NCI-H1694 treated with DMSO at 0.1 percent for 48 hours (cell line): ENCODE measurements around the gene DENND1A.

Source experiments
- DNase-seq: peaks from one replicate; lab custom pipeline; 2025; lab: John Stamatoyannopoulos, UW

The DENND1A gene

DNA sequence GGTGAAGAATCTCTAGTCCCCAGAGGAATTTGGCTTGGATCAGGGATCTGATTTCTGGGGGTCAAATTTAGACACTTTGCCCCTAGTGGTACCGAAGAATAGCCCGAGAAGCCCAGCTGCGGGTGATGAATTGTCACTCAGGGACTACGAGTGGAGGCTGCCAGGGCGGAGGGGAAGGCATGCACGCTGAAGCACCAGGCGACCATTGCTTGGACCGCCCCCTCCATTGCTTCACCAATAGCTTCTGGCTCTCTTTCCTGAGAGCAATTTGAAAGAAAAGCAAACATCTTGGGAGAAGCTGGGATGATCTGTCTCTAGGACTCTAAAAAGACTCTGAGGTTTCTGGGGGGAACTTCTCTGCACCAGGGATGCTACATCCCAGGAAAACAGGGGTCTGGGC is 436.3 kb downstream of the DENND1A start:
- no peak for DNase-seq

DNA sequence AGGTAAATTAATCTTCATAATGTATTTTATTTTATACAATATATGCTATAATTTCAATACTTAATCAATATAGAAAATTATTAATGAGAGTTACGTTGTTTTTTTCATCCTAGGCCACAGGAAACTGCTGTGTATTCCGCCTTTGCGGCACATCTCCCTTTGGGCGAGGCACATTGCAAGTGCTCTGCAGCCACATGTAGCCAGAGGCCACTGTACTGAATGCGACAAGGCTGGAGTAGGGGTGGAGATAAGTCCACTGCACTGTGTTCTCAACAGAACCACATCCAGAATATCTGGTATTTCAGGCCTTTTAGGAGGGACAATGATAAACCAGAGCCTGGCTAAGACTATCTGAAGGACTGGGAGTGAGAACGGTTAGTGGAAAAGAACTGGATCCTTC is 439.2 kb downstream of the DENND1A start:
- DNase-seq = no peak

DNA sequence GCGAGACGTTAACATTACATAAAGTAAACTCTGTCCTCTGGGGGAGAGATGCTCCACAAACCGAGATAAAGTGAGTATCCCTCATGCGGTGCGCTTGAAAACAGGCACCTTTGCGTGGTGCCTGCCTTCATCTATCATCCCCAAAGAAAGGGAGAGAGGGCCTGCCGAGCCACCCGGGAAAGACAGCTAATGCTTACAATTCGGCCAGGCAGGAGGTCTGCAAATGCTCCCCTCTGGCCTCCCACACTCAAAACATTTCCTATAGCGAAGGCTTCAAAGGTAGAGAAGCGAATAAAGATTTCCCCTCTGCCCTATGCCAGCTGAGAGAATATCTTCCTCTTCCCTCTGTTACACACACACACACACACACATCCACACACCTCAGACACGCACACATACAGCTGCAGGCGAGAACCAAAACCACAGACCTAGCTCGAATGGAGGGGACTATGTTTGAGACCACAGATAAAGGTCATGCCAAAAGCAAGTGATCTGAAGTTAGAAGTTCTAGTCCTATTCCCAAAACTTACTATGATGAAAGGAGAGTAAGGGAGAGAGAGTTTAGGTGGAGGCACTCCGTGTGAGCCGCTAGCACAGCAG is 441.1 kb downstream of the DENND1A start:
- DNase-seq = no peak

DNA sequence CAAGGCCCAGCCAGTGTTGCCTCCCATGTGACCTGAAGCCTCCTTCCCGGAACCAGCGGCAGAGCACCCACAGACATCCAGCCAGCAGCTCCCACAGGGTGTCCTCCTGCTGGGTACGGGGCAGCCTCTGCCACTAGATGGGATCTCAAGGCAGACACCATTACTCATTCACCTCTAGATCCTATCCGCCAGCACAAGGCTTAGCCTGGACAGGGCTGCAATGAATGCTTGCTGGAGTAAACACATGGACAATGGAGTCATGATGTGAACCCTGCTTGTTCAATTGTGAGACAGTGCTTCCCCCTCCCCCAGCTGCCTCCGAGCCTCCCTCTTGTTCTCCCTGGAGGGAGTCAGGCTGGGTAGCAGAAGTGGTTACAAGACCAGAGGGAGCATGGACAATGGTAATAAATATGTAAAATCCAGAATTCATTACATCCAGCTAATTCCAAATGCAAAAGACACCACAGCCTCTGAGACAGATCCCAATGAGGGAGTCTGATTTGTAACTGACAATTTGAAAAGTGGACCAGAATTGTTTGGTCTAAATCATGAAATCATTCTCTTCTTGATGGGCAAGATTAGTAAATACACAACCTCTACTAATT is 441.9 kb downstream of the DENND1A start:
- no peak for DNase-seq

DNA sequence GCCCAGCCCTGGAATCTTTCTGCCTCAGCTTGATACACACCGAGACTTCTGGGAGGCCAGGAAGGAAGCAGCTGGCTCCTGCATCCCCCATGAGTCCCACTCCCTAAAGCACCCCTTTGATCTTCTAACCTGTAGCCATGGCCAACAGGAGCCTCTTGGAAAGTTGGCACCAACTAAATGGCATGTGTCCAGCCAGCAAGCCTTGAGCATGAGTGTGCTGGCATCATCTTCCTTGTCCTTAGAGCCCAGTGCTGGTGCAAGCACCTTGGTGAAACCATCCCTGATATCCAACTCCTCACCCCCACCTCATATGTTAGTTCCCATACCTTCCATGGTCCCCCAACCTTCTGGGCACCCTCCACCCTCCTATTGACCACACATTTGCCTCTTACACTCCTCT is 443.5 kb downstream of the DENND1A start:
- DNase-seq = no peak

DNA sequence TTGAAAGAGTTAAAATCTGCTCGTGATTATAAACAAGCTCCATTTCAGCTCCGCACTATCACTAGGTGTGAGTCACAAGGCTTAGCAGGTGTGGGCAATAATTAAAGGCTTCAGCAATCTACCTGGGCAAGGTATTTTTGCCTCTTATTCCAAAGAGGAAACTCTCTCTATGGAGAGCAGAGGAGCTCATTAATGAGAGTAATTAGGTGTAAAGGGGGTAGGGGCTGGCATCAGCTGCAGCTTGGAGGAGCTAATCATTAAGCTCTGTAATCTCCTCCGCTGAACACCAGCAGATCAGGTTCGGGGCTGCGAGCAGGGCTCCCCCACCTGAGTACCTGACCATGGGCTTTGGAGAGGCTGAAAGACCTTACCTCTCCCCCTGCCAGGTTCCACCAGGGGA is 444.7 kb downstream of the DENND1A start:
- DNase-seq = no peak

DNA sequence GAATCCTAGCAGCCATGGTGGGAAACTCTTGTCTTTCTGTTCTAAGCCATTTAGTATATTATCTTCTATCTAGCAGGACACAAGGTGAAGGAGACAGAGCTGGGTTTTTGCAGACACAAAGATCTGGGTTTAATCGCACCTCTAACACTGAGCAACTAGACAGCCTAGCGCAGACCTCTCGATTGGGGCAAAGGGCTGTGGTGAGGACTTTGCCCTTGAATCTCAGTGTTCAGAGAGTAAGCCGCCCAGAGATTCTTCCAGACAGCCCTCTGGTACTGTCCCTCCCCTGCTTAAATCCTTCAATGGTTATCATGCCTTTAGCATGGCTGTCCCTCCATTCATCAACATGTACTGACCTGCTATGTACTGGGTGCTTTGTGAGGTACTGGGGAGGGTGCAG is 445.8 kb downstream of the DENND1A start:
- no peak for DNase-seq

DNA sequence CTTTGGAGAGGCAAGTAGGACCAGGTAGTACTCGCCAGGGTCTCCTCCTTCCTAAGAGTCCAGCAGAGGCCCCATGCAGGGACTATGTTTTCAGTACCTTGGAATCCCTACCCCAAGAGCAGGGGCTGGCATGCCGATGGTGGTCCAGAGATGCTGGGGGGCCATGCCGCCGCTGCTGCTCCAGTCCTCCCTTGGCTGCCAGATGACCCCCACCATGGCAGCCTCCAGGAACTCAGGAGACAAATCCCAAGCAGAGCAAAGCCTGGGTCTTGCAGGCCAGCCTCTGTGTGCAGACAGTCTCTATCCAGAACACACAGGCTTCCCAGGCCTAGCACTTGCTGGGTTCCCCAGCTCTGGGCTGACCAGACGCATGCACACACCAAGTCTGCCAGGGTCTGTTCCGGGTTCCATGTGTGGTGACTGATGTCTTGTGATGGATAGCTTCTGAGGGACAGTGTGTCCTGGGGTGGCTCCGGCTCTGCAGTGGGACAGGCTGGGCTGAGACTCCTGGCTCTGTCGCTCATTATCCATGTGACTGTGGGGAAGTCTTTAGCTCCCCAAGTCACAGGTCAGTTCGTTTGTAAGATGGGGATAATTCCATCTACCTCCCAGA is 446.6 kb downstream of the DENND1A start:
- no peak for DNase-seq

DNA sequence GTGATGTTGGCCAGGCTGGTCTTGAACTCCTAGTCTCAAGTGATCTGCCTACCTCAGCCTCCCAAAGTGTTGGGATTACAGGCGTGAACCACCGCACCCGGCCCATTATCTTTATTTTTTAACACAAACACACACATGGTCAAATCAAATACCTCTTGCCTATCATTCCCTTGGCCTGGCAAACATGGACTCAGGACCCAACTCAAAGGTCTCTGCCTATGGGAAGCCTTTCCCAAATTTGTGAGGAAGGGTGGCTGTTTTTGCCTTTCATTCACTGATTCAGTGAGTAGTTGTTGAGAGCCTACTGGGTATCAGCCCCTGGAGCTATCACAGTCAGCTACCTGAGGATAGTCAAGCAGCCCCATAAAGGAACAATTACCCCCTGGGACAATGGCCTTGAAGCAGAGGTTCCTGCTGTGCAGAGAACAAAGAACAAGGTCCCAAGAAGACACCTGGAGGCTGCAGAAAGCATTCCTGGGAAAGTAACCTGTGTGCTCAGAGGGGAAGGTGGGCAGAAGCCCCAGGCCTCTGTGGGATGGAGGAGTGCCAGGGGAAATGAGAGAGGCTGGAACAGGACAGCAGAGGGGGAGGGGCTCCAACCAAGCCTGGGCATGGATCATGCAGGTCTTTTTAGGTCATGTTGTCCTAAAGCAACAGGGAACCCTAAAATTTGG is 447.5 kb downstream of the DENND1A start:
- no peak for DNase-seq

DNA sequence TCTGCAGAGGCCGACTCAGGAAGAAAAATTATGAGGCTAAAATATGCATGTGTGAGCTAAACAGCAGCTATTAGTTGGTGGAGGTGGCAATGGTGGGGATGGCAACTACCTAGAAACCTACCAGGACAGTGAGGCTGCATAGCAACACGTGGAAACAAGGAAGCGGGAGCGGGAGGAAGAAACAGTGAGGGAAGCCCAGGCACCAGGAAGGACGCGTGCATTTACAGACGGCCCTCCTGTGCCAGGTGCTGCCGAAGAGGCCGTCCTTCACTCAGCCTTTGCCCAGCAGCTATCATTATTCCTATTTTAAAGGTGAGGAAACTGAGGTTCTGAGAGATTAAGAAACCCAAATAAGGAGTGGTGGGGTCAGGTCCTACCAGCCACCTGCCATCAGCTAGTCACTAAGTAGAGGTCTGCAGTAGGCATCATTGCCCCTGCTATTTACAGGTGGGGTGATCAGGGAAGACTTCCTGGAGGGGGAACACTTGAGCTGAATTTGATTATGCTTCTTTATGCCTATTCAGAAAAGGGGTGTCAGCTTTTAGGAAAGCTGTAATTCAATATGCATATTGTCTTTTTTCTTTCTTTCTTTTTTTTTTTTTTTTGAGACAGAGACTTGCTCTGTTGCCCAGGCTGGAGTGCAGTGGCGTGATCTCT is 448.6 kb downstream of the DENND1A start:
- DNase-seq = no peak

DNA sequence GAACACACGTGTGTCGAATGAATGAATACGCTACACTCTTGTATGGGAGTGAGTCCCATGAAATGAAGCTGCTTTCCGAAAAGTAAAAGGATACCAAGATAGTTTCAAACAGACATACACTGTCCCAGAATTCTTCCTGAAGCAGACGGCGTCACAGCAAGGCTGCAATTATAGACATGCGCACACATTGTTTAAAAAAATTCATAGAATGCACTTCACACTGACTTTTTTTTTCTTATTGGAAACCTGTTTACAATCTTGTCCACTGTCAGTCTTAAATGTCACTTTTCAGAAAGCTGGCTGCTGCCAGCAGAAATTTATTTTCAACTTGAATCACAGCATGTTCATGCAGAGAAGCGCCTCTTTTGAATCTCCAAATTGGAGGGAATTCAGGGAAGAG is 449.1 kb downstream of the DENND1A start:
- no peak for DNase-seq

DNA sequence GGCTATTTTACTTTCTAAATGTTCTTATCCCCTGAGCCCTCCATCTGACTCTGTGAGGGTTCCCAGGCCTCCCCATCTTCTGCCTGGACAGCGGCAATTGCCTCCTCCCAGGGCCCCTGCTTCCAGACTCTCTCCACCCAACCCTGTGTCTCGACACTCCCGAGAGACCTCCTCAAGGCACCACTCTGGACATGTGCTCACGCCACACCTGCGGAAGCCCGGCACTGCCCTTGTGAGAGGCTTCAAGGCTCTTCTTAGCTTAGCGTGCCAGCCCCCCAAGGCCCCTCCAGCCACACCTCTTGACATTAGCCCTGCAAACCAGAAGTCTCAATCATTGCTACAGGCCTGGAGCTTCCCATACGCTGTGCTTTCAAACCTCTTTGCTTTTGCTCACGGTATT is 449.8 kb downstream of the DENND1A start:
- DNase-seq = no peak

DNA sequence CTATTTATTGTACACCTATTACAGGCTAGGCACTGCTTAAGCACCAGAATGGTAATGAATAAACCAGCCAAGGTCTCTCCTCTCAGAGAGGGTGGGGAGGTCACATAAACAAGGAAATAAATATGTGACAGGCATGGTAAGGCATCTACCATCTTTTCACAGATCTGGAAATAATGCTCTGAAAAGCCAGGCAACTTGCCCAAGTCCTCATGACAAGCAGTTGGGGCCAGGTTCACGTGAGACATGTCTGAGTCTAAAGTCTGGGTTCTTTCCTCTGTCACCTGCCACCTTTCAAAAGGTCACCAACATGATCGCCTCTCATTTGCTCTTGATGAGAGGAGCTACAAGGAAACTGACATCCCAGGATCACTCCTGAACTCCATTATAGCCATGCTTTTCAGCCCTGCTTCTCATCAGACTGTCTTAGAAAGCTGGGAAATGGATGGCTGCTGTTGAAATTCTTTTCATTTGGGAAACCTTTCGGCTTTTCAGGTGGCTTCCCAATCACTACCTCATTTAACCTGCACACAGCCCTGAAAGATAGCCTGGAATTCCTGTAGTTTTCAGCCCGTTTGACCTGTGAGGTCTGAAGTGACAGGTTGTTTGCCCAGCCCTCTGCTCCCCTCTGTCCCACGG is 450.8 kb downstream of the DENND1A start:
- no peak for DNase-seq

DNA sequence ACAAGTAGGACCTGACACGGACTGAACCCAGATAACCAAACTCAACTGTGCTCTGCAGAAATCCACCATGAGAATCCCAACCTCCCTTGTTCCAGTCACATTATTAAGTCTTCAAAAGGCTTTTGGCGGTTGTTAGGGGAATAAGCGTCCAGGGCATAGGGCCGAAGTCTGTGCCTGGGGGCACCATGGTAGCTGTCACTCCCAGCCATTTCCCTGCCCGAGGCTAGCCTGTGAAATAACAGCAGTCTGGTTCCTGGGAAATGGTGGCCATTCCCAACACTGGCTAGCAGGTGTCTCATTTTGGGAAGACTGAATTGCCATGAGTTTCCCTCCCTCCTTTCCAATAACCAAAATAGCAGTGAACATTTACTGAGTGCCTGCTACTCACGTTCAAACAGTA is 451.8 kb downstream of the DENND1A start:
- DNase-seq = no peak

DNA sequence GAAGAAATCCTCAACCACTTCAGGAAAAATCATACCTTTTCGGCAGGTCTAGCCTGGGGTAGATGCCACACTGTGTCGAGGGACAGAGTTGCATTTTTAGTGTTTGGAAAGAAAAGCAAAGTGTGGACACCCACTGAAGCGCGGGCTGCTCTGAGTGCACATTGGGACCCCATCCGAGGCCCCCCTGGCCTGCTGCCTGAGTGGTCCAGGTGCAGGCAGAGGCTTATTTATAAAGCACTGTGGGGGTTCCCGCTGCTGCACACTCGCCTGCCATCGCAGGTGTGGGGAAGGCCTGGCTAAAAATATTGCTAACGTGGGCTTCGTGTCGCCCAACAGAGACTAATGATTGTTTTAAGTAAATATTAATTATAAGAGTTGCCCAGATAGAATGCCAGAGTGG is 454.5 kb downstream of the DENND1A start:
- no peak for DNase-seq

DNA sequence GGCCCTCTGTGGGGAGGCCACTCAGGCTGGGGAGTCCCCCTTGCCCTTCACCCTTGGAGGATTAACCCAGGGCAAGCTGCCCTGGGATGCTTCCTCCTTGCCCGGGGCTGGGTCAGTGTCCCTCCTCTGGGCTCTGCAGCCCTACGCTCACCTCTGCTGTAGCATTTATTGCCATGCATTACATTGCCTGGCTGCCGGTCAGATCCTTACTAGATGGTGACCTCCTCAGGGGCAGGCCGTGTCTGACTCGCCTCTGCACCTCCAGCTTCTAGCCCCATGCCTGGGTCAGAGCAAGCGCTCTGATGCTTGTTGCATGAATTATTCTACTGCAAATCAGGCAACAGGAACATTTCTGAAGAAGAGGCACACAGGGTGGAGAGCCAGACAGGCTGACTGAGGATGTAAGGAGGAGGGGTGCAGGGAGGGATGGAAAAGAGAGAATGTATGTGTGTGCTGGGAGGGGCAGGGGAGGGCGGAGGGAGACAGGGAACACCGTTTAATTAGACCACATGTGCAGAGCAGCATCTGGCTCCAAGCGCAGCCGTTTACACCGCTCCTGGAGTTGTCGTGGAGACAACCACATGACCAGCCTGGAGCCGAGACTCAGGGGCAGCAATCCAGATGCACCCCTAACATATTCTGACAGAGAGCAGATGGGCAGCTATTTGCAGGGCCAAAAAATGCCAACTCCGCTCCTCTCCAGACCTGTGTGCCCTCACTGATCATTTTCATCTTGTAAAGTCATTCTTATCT is 456.9 kb downstream of the DENND1A start:
- peak; percentile 86 for DNase-seq

DNA sequence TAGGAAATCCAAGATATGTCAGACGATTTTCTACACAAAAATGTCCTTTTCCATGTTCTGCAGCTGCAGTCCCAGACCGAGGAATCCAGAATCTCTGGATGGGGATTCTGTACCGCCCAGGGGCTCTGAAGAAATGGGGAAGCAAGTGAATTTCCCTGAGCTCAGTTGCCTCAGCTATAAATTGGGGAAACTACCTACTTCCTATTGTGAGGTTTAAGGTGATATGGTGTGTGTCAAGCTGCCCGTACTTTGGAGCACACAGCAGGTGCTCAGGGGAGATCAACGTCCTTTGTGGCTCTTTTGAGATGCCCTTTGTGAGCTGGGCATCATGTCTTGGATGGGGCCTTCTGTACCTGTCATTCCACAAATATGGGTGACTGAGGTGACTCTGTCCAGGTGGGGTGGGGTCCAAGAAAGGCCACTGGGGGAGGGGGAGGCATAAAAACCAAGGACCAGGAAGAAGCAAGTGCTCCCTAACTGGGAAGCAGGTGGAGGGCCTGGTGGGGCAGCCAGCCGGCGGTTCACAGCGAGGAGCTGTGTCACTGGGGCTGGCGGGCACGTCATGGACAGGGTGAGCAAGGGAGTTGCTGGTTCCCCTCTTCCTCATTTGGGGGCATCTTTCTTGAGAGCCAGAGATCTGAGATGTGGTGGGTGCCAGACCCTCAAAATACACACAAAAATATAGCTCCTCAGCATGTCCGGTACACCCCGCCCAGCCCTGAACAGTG is 457.9 kb downstream of the DENND1A start:
- no peak for DNase-seq

DNA sequence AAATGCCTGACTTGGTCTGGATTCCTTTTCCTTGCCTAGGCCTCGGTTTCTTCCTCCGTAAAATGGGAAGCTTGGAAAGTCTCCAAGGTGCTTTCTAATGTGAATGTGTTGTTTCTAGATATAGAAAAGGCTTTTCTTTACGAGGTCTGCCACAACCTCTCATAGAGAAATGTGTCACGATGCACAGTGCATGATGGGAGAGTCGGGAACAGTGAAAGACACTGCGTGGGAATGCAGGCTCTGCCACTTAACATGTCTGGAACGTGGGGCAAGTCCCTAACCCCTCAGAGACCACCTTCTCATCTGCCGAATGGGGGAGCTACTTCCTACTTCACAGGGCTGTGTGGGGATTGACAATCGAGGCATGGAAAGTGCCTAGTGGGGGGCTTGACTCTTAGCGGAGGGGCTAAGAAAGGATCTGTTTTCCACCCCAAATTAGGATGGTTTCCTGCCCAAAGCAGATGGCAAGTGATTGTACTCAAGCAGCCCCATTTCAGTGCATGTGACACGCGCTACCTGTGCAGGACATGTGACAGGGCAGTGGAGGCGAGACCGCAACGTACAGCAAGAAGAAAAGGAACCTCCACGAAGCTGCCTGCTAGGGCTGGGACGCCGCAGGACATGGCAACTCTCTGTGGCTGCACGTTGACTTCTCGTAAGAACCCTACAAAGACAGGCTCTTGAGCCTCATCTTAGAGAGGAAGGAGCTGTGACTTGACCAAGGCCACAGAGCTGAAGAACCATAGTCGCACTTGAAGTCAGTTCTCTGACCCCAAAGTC is 458.7 kb downstream of the DENND1A start:
- no peak for DNase-seq

DNA sequence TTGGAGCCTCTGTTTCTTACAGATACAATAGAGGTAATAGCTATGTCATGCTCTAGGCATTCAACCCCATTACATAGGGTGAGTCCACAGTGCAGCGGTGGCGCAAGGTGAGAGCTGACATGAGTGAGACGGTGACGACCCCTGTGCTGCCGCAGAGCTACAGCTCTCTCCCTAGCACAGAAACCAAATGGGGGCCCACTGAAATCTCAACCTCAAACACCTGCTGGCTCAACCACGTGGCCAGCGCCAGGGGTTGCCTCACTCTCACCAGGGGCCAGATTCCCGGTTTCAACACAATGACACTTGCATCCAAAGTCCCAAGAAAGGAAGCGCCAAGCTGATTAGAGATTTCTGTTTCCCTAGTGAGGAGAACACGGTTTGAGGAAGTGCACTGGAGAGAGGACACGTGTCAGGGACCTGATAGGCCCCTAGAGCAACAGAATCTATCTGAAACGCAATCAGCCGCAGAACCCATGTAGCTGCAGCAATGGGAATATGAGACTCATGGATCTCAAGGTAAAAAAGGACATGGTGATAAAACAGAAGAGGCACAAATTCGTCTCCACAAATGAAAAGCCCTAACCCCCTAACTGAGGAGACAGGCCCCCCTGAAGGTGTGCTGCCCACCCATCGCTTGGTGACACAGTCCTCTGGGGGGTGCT is 459.7 kb downstream of the DENND1A start:
- DNase-seq = no peak

DNA sequence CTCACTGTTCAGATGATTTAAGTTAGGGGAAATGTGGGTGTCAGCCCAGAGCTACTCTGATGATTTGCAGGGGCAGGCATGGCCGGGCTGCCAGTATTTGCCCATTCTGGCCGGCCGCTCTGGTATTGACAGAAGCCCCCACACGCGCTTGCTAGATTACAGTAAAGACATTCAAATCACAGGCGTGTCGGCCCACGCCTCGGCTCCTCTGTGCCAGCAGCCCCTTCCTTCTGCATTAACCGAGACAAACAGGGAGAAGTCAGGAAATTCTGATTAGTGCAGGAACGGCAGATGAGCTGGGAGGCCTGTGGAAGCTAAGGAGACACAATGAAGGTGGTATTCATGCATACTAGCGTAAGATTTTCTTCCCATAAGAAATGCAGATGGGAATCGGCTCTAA is 460.6 kb downstream of the DENND1A start:
- DNase-seq = no peak
